NCI-H2227 (cell line): ENCODE data around the gene C9orf152.
A peak's percentile ranks its signal among the peaks of the same experiment; 100 is the strongest.
"Not testable (repeated sequence)": the region's sequence is repeated elsewhere in the genome, so short reads cannot be mapped to it uniquely, and the experiment has no call there.

Experiments used
- DNase-seq: peaks from one replicate; lab custom pipeline; 2025; ENCODE audit not compliant: unreplicated experiment; lab: John Stamatoyannopoulos, UW

C9orf152 gene

GRCh38 chr9:110208031-110208430 lies at the start of gene C9orf152:
C9orf152 (minus strand) TSS chr9:110208159; CDS start chr9:110207579, 580 bp downstream.
- DNase-seq: no peak

GRCh38 chr9:110257097-110257841 lies 49.3 kb upstream of the C9orf152 start:
- DNase-seq: no peak

- DNase-seq: peak; percentile 85
These were observed 48.6 kb upstream of the C9orf152 start, which contains the start of gene TXN for GRCh38 chr9:110256380-110257096. TXN (minus strand) TSS chr9:110256507; CDS start chr9:110256435, 72 bp downstream.

- peak; percentile 37 for DNase-seq
These were observed 47.8 kb upstream of the C9orf152 start for GRCh38 chr9:110255463-110256379.

GRCh38 chr9:110255034-110255462 lies 47.1 kb upstream of the C9orf152 start:
- DNase-seq: no peak

GRCh38 chr9:110254500-110254899 lies 46.5 kb upstream of the C9orf152 start:
- no peak for DNase-seq

- no peak for DNase-seq
These were observed 44.7 kb upstream of the C9orf152 start for GRCh38 chr9:110252509-110253139.

- not testable (repeated sequence) for DNase-seq
These were observed 43.8 kb upstream of the C9orf152 start for GRCh38 chr9:110251770-110252169.

GRCh38 chr9:110251212-110251611 lies 43.3 kb upstream of the C9orf152 start:
- DNase-seq: no peak

GRCh38 chr9:110249603-110250002 lies 41.6 kb upstream of the C9orf152 start:
- DNase-seq: no peak

- no peak for DNase-seq
These were observed 40.4 kb upstream of the C9orf152 start for GRCh38 chr9:110248361-110248760.

GRCh38 chr9:110246214-110246613 lies 38.3 kb upstream of the C9orf152 start:
- DNase-seq: no peak

GRCh38 chr9:110244616-110245015 lies 36.7 kb upstream of the C9orf152 start:
- DNase-seq: no peak

GRCh38 chr9:110241858-110242321 lies 33.9 kb upstream of the C9orf152 start:
- no peak for DNase-seq

- DNase-seq: no peak
These were observed 33.4 kb upstream of the C9orf152 start for GRCh38 chr9:110241260-110241857.

- no peak for DNase-seq
These were observed 32.2 kb upstream of the C9orf152 start for GRCh38 chr9:110240198-110240597.

- DNase-seq: no peak
These were observed 20.4 kb upstream of the C9orf152 start for GRCh38 chr9:110228321-110228720.

- DNase-seq: no peak
These were observed 16.6 kb upstream of the C9orf152 start for GRCh38 chr9:110224583-110224982.

GRCh38 chr9:110220809-110221208 lies 12.8 kb upstream of the C9orf152 start:
- no peak for DNase-seq

- peak; percentile 35 for DNase-seq
These were observed 9.7 kb upstream of the C9orf152 start for GRCh38 chr9:110217656-110218099.
